Naive B cell (primary cell): ENCODE results near the gene FNDC5. TPM values are rescaled to one million over a fixed set of nuclear protein-coding genes. Genes with fewer than 3 reads are reported as not detected.

Source experiments
- ATAC-seq, 2 donors: fragments of 150-1000 bp; cut with Tn5 transposase; 2 replicates each; pipeline ENCODE4 v1.10.0; 2021; ENCODE audit warnings: low read depth in 2 of 2, mild to moderate bottlenecking in 2 of 2, moderate library complexity in 2 of 2
- DNase-seq: peaks from one replicate; pipeline ENCODE4 v3.0.0; 2022
- H3K27ac Mint-ChIP-seq, 6 donors: one replicate each; pipeline ENCODE4 v1.8.0; 2020 to 2022; ENCODE audit warnings: mild to moderate bottlenecking in 6 of 6, mixed read lengths in 6 of 6, moderate library complexity in 5 of 6, inconsistent platforms in 2 of 6
- H3K27me3 Mint-ChIP-seq, 3 donors: one replicate each; pipeline ENCODE4 v1.8.0; 2021 to 2022; ENCODE audit warnings: mixed read lengths in 3 of 3, mild to moderate bottlenecking in 1 of 3
- H3K36me3 Mint-ChIP-seq, 2 donors: one replicate each; pipeline ENCODE4 v1.8.0; 2020 to 2022; ENCODE audit warnings: mixed read lengths in 2 of 2, inconsistent platforms in 1 of 2, mild to moderate bottlenecking in 1 of 2
- H3K4me1 Mint-ChIP-seq, 3 donors: one replicate each; pipeline ENCODE4 v1.8.0; 2020 to 2022; ENCODE audit warnings: mixed read lengths in 3 of 3, inconsistent platforms in 1 of 3, mild to moderate bottlenecking in 1 of 3, moderate library complexity in 1 of 3
- H3K4me3 Mint-ChIP-seq, 8 donors: one replicate each; pipeline ENCODE4 v1.8.0; 2020 to 2022; ENCODE audit warnings: mild to moderate bottlenecking in 8 of 8, mixed read lengths in 8 of 8, moderate library complexity in 8 of 8, inconsistent platforms in 2 of 8
- H3K9me3 Mint-ChIP-seq, 7 donors: one replicate each; pipeline ENCODE4 v1.8.0; 2020 to 2022; ENCODE audit warnings: mixed read lengths in 7 of 7, mild to moderate bottlenecking in 5 of 7, inconsistent platforms in 2 of 7, moderate library complexity in 1 of 7
- polyA plus RNA-seq, 6 donors: library from polyadenylated mRNA; unstranded; fragments of 300-500 nt; fragmentation: Illumina TruSeq; gene quantifications; one replicate each; pipeline ENCODE4 v1.2.3, GENCODE V29; 2021; ENCODE audit warnings: low read depth in 6 of 6

Gene FNDC5
- polyA plus RNA-seq, 6 donors from 2014 or later, result 0.20 TPM; not detected in 5

GRCh38 chr1:32825181-32825580 is 45.5 kb downstream of the FNDC5 start:
- no peak for DNase-seq
- no peak for ATAC-seq
- Mint-ChIP-seq H3K4me3 (no peak overlapping the region), H3K27me3 (no peaks in the 10 kb centered on the region), H3K36me3 (peaks cover 16 to 22% of the 10 kb centered on the region in 2 donors), H3K4me1 (peaks cover 2 to 31% (median 7%) of the 10 kb centered on the region in 3 donors), H3K27ac (no peak overlapping the region), H3K9me3 (no peaks in the 10 kb centered on the region)

GRCh38 chr1:32818804-32819541 is 51.7 kb downstream of the FNDC5 start:
- Mint-ChIP-seq H3K4me3 (peak overlapping the region; percentile 86 to 99 (median 97)), H3K27me3 (no peaks in the 10 kb centered on the region), H3K27ac (peak overlapping the region; percentile 1 to 96 (median 68)), H3K9me3 (peaks cover 0 to 2% (median 0%) of the 10 kb centered on the region in 7 donors), H3K4me1 (peaks cover 38 to 71% (median 39%) of the 10 kb centered on the region in 3 donors), H3K36me3 (no peaks in the 10 kb centered on the region)
- ATAC-seq (no peak), DNase-seq (peak; percentile 17)

GRCh38 chr1:32817815-32818786 is 52.6 kb downstream of the FNDC5 start:
- DNase-seq, result no peak
- peak overlapping the region; percentile 86 to 99 (median 97) for H3K4me3 Mint-ChIP-seq
- H3K27ac Mint-ChIP-seq, result peak overlapping the region; percentile 69 to 99 (median 93)
- H3K9me3 Mint-ChIP-seq, result peaks cover 0 to 2% (median 0%) of the 10 kb centered on the region in 7 donors
- H3K4me1 Mint-ChIP-seq, result peaks cover 42 to 78% (median 45%) of the 10 kb centered on the region in 3 donors
- H3K27me3 Mint-ChIP-seq, result no peaks in the 10 kb centered on the region
- no peak for ATAC-seq
- no peaks in the 10 kb centered on the region for H3K36me3 Mint-ChIP-seq

- Mint-ChIP-seq H3K27ac (peak within 1 kb of the TSS; percentile 90 to 99 (median 94)), H3K9me3 (peaks cover 0 to 2% (median 0%) of the 10 kb centered on the region in 7 donors), H3K4me1 (peaks cover 42 to 75% (median 48%) of the 10 kb centered on the region in 3 donors), H3K27me3 (no peaks in the 10 kb centered on the region), H3K36me3 (no peaks in the 10 kb centered on the region), H3K4me3 (peak within 1 kb of the TSS; percentile 86 to 99 (median 97))
- ATAC-seq (peak; percentile 92 to 94), DNase-seq (peak; percentile 100)
Measured at GRCh38 chr1:32817159-32817814, 53.4 kb downstream of the FNDC5 start, which contains the start of the genes S100PBP and YARS1. TSS of gene S100PBP (plus strand) at chr1:32817653. CDS start at chr1:32826100, 8,447 bp downstream. TSS of gene YARS1 (minus strand) at chr1:32817358. CDS start at chr1:32817244, 114 bp downstream.

GRCh38 chr1:32816676-32817158 is 54.0 kb downstream of the FNDC5 start:
- H3K27ac Mint-ChIP-seq, result peak overlapping the region; percentile 90 to 99 (median 94)
- no peaks in the 10 kb centered on the region for H3K36me3 Mint-ChIP-seq
- H3K4me3 Mint-ChIP-seq, result peak overlapping the region; percentile 86 to 99 (median 97)
- no peaks in the 10 kb centered on the region for H3K27me3 Mint-ChIP-seq
- peaks cover 42 to 74% (median 44%) of the 10 kb centered on the region in 3 donors for H3K4me1 Mint-ChIP-seq
- no peak for DNase-seq
- peaks cover 0 to 2% (median 0%) of the 10 kb centered on the region in 7 donors for H3K9me3 Mint-ChIP-seq
- peak in 1 of 2 donors; percentile 10 for ATAC-seq

GRCh38 chr1:32813941-32814739 is 56.6 kb downstream of the FNDC5 start:
- H3K4me3 Mint-ChIP-seq, result peak overlapping the region in 2 of 8 donors; percentile 17 to 83
- peaks cover 0 to 4% of the 10 kb centered on the region in 2 donors for H3K36me3 Mint-ChIP-seq
- DNase-seq (no peak), ATAC-seq (no peak)
- peaks cover 0 to 2% (median 0%) of the 10 kb centered on the region in 7 donors for H3K9me3 Mint-ChIP-seq
- no peaks in the 10 kb centered on the region for H3K27me3 Mint-ChIP-seq
- H3K27ac Mint-ChIP-seq, result no peak overlapping the region
- H3K4me1 Mint-ChIP-seq, result peaks cover 31 to 58% (median 42%) of the 10 kb centered on the region in 3 donors

Other genes starting within 250 kb of the FNDC5 start
- 10 to 100 TPM; 63.2 to 99.7 (median 85.8) TPM for gene ZBTB8OS, start 220.4 kb downstream of the FNDC5 start, polyA plus RNA-seq
- gene RBBP4, start 219.7 kb downstream of the FNDC5 start, polyA plus RNA-seq, result 100 to 1,000 TPM; 307 to 561 (median 336) TPM
- gene SYNC, start 168.1 kb downstream of the FNDC5 start, polyA plus RNA-seq, result not detected
- 10 to 100 TPM; 26.0 to 43.9 (median 35.1) TPM for gene YARS1, start 53.6 kb downstream of the FNDC5 start, polyA plus RNA-seq
- gene S100PBP, start 53.3 kb downstream of the FNDC5 start, polyA plus RNA-seq, result 10 to 100 TPM in 5 of 6 donors, 1 to 10 TPM in 1; 3.6 to 24.5 (median 16.3) TPM
- not detected for gene HPCA, start 15.6 kb upstream of the FNDC5 start, polyA plus RNA-seq
- not detected for gene TMEM54, start 30.5 kb upstream of the FNDC5 start, polyA plus RNA-seq
- gene RNF19B, start 93.9 kb upstream of the FNDC5 start, polyA plus RNA-seq, result 1 to 10 TPM; 1.0 to 2.8 (median 1.9) TPM
- gene AK2, start 166.0 kb upstream of the FNDC5 start, polyA plus RNA-seq, result 100 to 1,000 TPM; 107 to 151 (median 134) TPM
- 1 to 10 TPM in 1 of 6 donors, under 1 TPM in 4, not detected in 1; 0.05 to 1.9 (median 0.33) TPM for gene AZIN2, start 210.2 kb upstream of the FNDC5 start, polyA plus RNA-seq